ENCODE results near the gene PPP2R5C.
"Not testable (repeated sequence)": the region's sequence is repeated elsewhere in the genome, so short reads cannot be mapped to it uniquely, and the experiment has no call there.

Gene PPP2R5C

DNA sequence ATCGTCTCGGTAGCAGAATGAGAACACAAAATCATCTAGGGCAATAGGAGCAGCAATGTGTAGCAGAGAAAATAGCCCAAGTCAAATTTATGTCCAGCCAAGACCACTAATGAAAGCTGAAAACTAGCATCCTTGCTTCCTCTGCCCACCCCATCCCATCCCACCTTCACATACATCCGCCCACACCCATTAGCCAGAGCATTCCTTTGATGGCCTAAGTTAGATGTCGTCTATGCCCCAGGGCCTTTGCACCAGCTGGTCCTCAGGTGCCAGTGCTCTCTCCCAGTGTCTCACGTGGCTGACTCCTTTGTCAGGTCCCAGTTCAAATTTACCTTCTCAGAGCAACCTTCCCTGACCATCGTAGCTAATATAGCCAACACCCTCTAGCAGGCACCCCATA, 17.8 kb upstream of the PPP2R5C start:
- in situ Hi-C loops (cut with MboI; ENCODE audit: low pct_unique_long_range_greater_than_20kb, low sequenced_read_pairs) = no loop called here
- no peak for DNase-seq

DNA sequence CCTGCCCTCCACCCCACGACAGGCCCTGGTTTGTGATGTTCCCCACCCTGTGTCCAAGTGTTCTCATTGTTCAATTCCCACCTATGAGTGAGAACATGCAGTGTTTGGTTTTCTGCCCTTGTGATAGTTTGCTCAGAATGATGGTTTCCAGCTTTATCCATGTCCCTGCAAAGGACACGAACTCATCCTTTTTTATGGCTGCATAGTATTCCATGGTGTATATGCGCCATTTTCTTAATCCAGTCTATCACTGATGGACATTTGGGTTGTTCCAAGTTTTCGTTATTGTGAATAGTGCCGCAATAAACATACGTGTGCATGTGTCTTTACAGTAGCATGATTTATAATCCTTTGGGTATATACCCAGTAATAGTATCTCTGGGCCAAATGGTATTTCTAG, 17.1 kb upstream of the PPP2R5C start:
- DNase-seq; in situ Hi-C loops (cut with MboI; ENCODE audit: low pct_unique_long_range_greater_than_20kb, low sequenced_read_pairs): not testable (repeated sequence)

DNA sequence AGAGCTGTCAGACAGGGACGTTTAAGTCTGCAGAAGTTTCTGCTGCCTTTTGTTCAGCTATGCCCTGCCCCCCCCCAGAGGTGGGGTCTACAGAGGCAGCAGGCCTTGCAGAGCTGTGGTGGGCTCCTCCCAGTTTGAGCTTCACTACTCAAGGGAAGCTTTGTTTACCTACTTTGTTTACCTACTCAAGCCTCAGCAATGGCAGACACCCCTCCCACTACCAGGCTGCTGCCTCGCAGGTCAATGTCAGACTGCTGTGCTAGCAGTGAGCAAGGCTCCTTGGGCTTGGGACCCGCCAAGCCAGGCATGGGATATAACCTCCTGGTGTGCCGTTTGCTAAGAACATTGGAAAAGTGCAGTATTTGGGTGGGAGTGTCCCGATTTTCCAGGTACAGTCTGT, 11.8 kb upstream of the PPP2R5C start:
- DNase-seq; in situ Hi-C loops (cut with MboI; ENCODE audit: low pct_unique_long_range_greater_than_20kb, low sequenced_read_pairs): not testable (repeated sequence)

DNA sequence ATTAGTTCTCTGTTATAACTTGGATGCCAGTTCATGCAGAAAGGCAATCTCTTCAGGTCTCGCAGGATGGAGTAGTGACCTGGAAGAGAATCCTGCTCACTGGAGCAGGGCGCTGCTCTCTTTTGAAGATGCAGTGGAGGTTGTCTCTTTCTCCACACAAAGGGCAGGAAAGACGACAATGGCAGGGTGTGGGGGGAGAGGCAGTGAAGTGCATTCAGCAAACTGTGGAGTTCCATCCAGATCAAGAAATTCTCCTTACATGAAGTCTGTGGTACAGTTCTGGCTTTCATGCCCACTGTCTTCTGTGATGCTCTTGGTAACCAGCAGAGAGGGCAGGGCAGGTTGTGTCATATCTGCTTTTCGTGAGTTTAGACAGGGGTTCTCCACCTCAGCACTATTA, 6.6 kb upstream of the PPP2R5C start:
- DNase-seq = no peak
- in situ Hi-C loops (cut with MboI; ENCODE audit: low pct_unique_long_range_greater_than_20kb, low sequenced_read_pairs) = no loop called here

DNA sequence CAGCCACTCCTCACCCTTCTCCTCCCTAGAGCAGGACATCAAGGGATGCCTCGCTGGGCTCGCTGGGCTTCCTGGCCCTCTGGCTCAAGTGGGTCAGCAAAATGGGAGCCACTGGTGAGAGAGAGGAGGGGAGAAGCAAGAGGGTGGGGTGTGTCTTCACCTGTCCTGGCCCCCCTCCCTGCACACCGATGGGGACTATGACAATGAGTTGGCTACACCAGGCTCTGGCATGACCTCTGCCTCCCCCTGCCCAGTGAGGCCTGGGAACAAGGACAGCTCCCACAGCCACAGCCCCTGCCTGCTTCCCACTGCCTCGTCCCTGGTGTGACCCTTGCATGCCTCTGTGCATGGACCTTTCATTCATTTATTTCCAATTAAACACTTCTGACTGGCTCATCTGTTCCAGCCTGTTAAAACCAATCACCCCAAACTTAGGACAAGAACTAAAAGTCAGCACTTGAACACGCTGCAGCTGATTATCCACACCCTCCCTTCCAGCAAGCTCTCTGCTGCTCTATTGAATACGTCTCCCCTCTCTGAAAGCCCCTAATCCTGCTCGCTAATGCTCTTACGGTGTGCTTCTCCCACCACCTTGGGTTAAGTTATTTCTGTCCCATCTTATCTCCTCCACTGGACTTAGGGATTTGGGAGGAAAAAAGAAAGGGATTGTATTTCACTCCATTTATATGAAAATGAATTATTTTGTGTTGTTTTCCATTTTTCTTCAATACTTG, 5.8 kb upstream of the PPP2R5C start:
- no peak for DNase-seq
- in situ Hi-C loops (cut with MboI; ENCODE audit: low pct_unique_long_range_greater_than_20kb, low sequenced_read_pairs) = no loop called here

GRCh38 chr14:101757064-101757838, 4.3 kb upstream of the PPP2R5C start:
- in situ Hi-C loops (cut with MboI; ENCODE audit: low pct_unique_long_range_greater_than_20kb, low sequenced_read_pairs) = no loop called here
- no peak for DNase-seq

GRCh38 chr14:101757839-101758211, 3.7 kb upstream of the PPP2R5C start:
- in situ Hi-C loops (cut with MboI; ENCODE audit: low pct_unique_long_range_greater_than_20kb, low sequenced_read_pairs) = no loop called here
- no peak for DNase-seq

DNA sequence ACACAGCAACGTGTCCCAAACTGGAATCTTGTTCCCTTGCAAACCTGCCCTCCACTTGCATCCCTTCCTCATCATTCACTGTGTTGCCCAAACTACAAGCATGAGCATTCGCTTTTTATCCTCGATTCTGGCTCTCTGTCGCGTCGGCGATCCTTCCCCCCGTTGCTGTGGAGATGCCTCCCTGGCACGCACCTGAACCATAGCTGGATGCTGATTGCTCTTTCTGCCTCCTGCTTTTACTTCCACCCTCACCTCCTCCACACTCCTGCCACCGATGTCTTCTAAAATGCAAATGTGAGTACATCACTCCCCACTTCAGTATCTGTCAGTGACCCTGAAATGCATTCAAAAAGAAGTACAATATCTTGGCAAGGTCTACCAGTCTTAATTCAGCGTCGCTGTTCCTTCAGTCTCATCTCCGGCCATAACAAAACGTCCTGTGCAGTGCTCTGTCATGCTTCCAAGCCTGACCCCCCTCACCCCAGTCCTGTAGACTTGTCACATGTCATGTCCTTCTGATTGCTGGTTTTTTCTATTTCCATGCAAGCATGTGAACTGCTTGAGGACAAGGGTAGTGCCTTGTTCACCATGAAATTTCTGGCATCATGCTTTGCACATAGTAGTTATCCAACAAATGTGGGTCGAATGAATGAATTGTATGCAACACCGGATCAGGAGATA, 2.5 kb upstream of the PPP2R5C start:
- no peak for DNase-seq
- in situ Hi-C loops (cut with MboI; ENCODE audit: low pct_unique_long_range_greater_than_20kb, low sequenced_read_pairs) = no loop called here

GRCh38 chr14:101760138-101761011, 1.1 kb upstream of the PPP2R5C start:
- peak; percentile 86 for DNase-seq
- in situ Hi-C loops (cut with MboI; ENCODE audit: low pct_unique_long_range_greater_than_20kb, low sequenced_read_pairs) = no loop called here

DNA sequence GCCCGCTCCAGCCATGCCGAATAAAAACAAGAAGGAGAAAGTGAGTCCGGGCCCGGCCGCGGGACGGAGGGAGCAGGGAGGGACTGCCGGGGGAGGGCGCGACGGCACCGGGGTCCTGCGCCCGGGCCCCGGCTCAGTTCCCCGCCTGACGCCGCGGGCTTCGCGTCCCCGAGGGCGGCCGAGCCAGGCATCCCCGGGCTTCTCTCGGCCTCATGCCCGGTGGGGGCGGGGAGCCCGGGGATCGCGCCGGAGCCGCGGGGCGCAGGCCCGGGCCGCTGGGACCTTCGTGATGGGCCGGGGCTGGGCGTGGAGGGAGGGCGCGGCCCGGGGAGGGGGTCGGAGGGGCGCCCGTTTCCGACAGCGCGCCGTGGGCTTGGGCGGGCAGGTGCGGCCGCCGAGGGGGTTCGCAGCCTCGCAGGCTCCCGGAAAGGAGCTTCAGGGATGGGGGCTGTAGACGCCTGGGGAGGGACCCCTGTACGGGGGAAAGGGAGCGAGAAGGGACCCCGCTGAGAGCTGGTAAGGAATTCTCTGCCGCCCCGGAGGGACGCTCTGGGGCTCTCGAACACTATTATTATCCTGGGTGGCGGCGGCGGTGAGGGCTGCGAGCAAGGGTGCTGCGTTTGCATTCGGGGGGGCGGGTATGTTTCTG, 496 bp downstream of the PPP2R5C start:
- in situ Hi-C loops (cut with MboI; ENCODE audit: low pct_unique_long_range_greater_than_20kb, low sequenced_read_pairs) = no loop called here
- no peak for DNase-seq

DNA sequence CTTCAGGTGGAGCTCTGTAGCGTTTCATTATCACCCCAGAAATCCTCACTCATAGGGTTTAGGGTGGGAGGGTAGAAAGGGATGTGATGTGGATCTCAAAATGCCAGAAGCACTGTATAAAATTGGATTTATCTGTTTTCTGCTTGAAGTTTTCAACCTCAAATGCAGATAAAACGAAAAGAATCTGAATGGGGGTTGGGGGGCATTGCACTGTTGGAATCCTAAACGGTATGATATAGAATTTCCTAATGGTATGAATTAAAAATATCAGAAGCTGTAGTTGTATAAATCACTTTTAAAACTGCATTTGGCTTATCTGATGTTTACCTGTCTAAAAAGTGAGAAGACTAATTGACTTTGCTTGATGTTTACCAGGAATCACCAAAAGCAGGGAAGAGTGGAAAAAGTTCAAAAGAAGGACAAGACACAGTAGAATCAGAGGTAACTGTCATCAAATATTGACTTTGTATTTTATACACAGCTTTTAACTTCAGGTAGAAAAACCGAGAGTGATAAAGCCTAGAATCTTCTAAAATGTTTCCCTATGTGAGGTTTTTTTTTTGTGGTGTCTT, 1.1 kb downstream of the PPP2R5C start:
- no peak for DNase-seq
- in situ Hi-C loops (cut with MboI; ENCODE audit: low pct_unique_long_range_greater_than_20kb, low sequenced_read_pairs) = no loop called here

- in situ Hi-C loops (cut with MboI; ENCODE audit: low pct_unique_long_range_greater_than_20kb, low sequenced_read_pairs) = no loop called here
- DNase-seq = no peak
Observed at GRCh38 chr14:101763941-101764709, 2.6 kb downstream of the PPP2R5C start.

DNA sequence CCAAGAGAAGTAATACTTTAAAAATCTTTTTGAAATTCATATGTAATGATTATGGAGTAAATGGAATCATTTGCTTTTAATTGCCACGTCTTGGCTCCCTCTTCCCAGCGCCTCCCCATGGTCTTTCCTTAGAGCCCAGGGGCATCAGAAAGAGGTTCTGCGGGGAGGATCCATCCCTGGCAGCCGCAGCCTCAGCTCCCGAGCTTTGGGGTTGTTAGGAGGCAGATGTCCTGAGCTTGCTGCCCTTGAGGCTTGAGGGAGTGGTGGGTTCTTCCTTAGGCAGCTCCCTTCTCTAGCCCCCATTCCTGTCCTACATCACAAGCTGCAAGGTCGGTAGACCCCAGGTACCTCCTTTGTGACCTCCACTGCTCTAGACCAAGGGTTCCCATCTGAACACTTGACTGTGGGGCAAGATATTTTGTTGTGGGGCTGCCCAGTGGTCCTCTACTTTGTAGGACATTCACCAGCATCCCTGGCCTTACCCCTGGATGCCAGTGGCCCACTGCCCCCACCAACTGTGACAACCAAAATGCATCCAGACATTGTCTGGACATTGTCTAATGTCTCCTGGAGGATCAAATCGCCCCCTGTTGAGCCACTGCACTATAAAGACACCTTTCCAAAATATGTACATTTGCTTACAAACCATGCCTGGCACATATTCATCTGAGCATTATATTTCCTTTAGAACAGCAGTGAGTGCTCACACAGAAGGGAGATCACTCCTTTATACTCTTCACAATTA, 6.3 kb downstream of the PPP2R5C start:
- in situ Hi-C loops (cut with MboI; ENCODE audit: low pct_unique_long_range_greater_than_20kb, low sequenced_read_pairs) = no loop called here
- no peak for DNase-seq

- DNase-seq = no peak
- in situ Hi-C loops (cut with MboI; ENCODE audit: low pct_unique_long_range_greater_than_20kb, low sequenced_read_pairs) = no loop called here
Observed at GRCh38 chr14:101770183-101770582, 8.7 kb downstream of the PPP2R5C start.

DNA sequence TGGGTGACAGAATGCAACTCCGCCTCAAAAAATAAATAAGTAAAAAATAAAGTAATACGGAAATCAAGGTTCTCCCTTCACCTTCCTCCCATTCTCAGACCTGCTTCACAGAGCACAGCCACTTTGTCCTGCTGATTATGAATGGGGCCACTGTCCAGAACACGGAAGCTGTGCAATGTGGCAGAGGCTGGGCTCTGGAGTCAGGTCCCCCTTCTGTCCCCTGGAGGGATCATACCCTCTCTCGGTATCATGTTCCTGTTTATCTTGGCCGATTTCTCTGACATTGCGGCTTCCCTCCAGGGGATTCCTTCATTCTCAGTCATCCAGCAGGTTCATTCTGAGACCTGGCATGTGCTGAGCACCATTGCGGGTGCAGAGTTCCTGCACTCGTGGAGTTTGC, 11.3 kb downstream of the PPP2R5C start:
- in situ Hi-C loops (cut with MboI; ENCODE audit: low pct_unique_long_range_greater_than_20kb, low sequenced_read_pairs) = no loop called here
- DNase-seq = no peak

DNA sequence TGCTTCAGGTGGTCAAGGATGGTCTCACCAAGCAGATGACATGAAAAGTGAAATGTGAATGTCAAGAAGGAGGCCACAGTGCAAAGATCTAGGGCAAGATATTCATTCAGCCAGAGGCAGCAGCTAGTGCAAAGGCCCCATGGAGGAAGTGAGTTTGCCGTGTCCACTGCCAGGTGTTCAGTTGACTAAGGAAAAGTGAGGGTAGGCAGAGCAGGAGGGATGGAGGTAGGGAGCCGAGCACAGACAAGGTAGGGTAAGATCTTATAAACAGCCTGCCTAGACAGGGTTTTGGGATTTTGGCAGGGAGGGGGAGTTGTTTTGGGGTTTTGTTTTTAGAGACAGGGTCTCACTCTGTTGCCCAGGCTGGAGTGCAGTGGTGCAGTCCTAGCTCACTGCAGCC, 11.9 kb downstream of the PPP2R5C start:
- in situ Hi-C loops (cut with MboI; ENCODE audit: low pct_unique_long_range_greater_than_20kb, low sequenced_read_pairs) = no loop called here
- DNase-seq = no peak

Measured in KBM-7 (cell line).